Measurements from ENCODE around the gene COBL.

- TF ChIP-seq CTCF (IDR thresholded peaks at IDR 0.05; ENCODE audit: extremely low read depth in 1 of 2, insufficient read depth in 1 of 2, low read depth in 1 of 2, low read length in 2 of 2): no peak
- no peak for TF ChIP-seq MYC (IDR thresholded peaks at IDR 0.05; ENCODE audit: low read depth, low read length)
- no peak for TF ChIP-seq POLR2A (IDR thresholded peaks at IDR 0.05; ENCODE audit: low read depth, low read length)
- no peak for TF ChIP-seq EZH2 (IDR thresholded peaks at IDR 0.05; ENCODE audit: borderline replicate concordance, low read depth, low read length, severe bottlenecking)
- no peak for TF ChIP-seq MAX (IDR thresholded peaks at IDR 0.05; ENCODE audit: insufficient read depth, insufficient read length)
- no peak for TF ChIP-seq POLR2AphosphoS5 (IDR thresholded peaks at IDR 0.05; ENCODE audit: insufficient read depth, low read depth, low read length)
- TF ChIP-seq FOS (IDR thresholded peaks at IDR 0.05; ENCODE audit: borderline replicate concordance, insufficient read depth, low read length): no peak
These were observed 40.4 kb upstream of the COBL start for GRCh38 chr7:51356849-51357516.
